Mammary epithelial cell (primary cell): Measurements from ENCODE around the gene ISLR2.

Experiments
- CTCF ChIP-seq, 2 donors: IDR thresholded peaks in 1 of 2; conservative IDR thresholded peaks in 1 of 2; 2 replicates each; pipeline ENCODE4 v1.5.1; 2011 to 2012; ENCODE audit warnings: inconsistent platforms in 2 of 2, low read length in 2 of 2, mild to moderate bottlenecking in 2 of 2, control low read depth in 1 of 2, low read depth in 1 of 2; ENCODE audit not compliant: insufficient read depth in 1 of 2; ENCODE audit errors: extremely low read depth in 1 of 2
- EZH2 ChIP-seq: IDR thresholded peaks from 2 replicates; pipeline ENCODE4 v1.6.1; 2012; ENCODE audit warnings: low read length, inconsistent platforms, borderline replicate concordance

DNA sequence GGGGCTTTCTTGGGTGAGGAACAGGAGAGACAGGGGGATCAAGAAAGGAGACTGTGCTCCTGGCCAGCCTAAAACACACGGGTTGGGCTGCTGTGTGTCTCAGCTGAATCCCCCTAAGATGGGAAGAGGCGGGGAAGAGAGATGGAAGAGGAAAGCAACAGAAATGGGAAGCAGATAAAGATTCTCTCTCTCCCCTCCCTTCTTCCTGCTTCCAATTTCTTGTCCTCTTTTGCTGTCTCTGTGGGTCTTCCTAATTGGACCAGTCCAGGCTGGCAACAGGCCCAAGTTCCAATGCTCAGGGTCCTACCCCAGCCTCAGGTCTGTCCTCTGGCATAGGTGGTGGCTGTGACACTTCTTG lies 7.1 kb downstream of the ISLR2 start:
- TF ChIP-seq CTCF (conservative IDR thresholded peaks at IDR 0.05 in 1 of 2, IDR thresholded peaks at IDR 0.05 in 1 of 2; ENCODE audit: extremely low read depth in 1 of 2, insufficient read depth in 1 of 2, low read depth in 1 of 2, low read length in 2 of 2) (no peak), EZH2 (no peak)
